ENCODE results near the gene HIP1R.

GRCh38 chr12:122855928-122856831 lies 20.9 kb downstream of the HIP1R start:
- TF ChIP-seq CTCF (IDR thresholded peaks at IDR 0.05) (no peak), POLR2A (IDR thresholded peaks at IDR 0.05) (no peak)

Measured in Peyer's patch (tissue), 4 donors.